T-cell (primary cell): Measurements from ENCODE around the gene NTNG2. TPM values are rescaled to one million over a fixed set of nuclear protein-coding genes. Genes with fewer than 3 reads are reported as not detected.

Experiments used
- ATAC-seq, 4 experiments: fragments of 200-7000 bp in 3 of 4; fragments of 150-1000 bp in 1 of 4; cut with Tn5 transposase; replicated peaks in 1 of 4; 1 replicate in 3 of 4; 2 replicates in 1 of 4; pipeline ENCODE4 v1.10.0; 2021; ENCODE audit warnings: moderate library complexity in 3 of 4, mild to moderate bottlenecking in 2 of 4, moderate number of reproducible peaks in 1 of 4
- CTCF ChIA-PET, 2 donors: fragments of 300-600 bp; sonication (Branson Sonifier 250); formaldehyde crosslinking; loops; one replicate each; lab custom pipeline; 2022; ENCODE audit warnings: antibody characterized with exemption in 2 of 2; lab: Charles Lee
- POLR2A ChIA-PET, 2 donors: fragments of 300-600 bp; sonication (Branson Sonifier 250); formaldehyde crosslinking; loops; one replicate each; lab custom pipeline; 2022; ENCODE audit warnings: antibody characterized with exemption in 2 of 2; lab: Charles Lee
- DNase-seq, 35 experiments: peaks; one replicate each; pipeline versions ENCODE4 v3.0.0 to v3.0.0-alpha.2; 2013 to 2023
- H3K27ac ChIP-seq: one replicate; pipeline ENCODE4 v1.5.1; 2013; ENCODE audit warnings: low read length
- H3K27me3 ChIP-seq, 2 experiments: replicated peaks in 1 of 2; 1 replicate in 1 of 2; 2 replicates in 1 of 2; pipeline versions ENCODE4 v1.6.1 to v1.7.0; 2013; ENCODE audit warnings: low read length in 1 of 2, mixed read lengths in 1 of 2; ENCODE audit not compliant: control insufficient read depth in 2 of 2, insufficient read depth in 2 of 2; ENCODE audit errors: extremely low read depth in 1 of 2
- H3K36me3 ChIP-seq, 2 donors: 1 replicate in 1 of 2; 2 replicates in 1 of 2; pipeline versions ENCODE4 v1.6.1 to v1.7.0; 2013; ENCODE audit warnings: low read length in 1 of 2; ENCODE audit not compliant: control insufficient read depth in 2 of 2, insufficient read depth in 1 of 2; ENCODE audit errors: extremely low read depth in 1 of 2
- H3K4me1 ChIP-seq, 2 experiments: 1 replicate in 1 of 2; 2 replicates in 1 of 2; pipeline versions ENCODE4 v1.6.1 to v1.7.0; 2013; ENCODE audit warnings: low read length in 2 of 2, mixed read lengths in 1 of 2; ENCODE audit not compliant: insufficient read depth in 2 of 2, control insufficient read depth in 1 of 2; ENCODE audit errors: extremely low read depth in 1 of 2
- H3K4me3 ChIP-seq, 2 donors: 1 replicate in 1 of 2; 2 replicates in 1 of 2; pipeline versions ENCODE4 v1.5.1 to v1.7.0; 2013; ENCODE audit warnings: mild to moderate bottlenecking in 2 of 2, low read length in 1 of 2, moderate library complexity in 1 of 2; ENCODE audit not compliant: control insufficient read depth in 1 of 2; ENCODE audit errors: extremely low read depth in 1 of 2
- H3K9me3 ChIP-seq: 2 replicates; pipeline ENCODE4 v1.7.0; 2013
- H3K27ac Mint-ChIP-seq, 2 donors: one replicate each; pipeline ENCODE4 v1.8.0; 2020 to 2021; ENCODE audit warnings: mild to moderate bottlenecking in 2 of 2, mixed read lengths in 2 of 2
- H3K27me3 Mint-ChIP-seq, 2 donors: one replicate each; pipeline ENCODE4 v1.8.0; 2021 to 2022; ENCODE audit warnings: mixed read lengths in 2 of 2
- H3K36me3 Mint-ChIP-seq: one replicate; pipeline ENCODE4 v1.8.0; 2021; ENCODE audit warnings: mixed read lengths
- H3K4me1 Mint-ChIP-seq, 3 donors: one replicate each; pipeline ENCODE4 v1.8.0; 2020 to 2022; ENCODE audit warnings: mixed read lengths in 3 of 3, mild to moderate bottlenecking in 1 of 3
- H3K4me3 Mint-ChIP-seq, 3 donors: one replicate each; pipeline ENCODE4 v1.8.0; 2020 to 2022; ENCODE audit warnings: mild to moderate bottlenecking in 3 of 3, mixed read lengths in 3 of 3, moderate library complexity in 3 of 3
- H3K9me3 Mint-ChIP-seq, 3 donors: one replicate each; pipeline ENCODE4 v1.8.0; 2020 to 2022; ENCODE audit warnings: mixed read lengths in 3 of 3
- WGBS: methylation state at CpG from one replicate; pipeline ENCODE4 v1.1.5; 2013; ENCODE audit warnings: missing lambda C conversion rate; ENCODE audit not compliant: insufficient coverage; 5-methylcytosine and 5-hydroxymethylcytosine counted together
- total RNA-seq, 35 experiments: library from RNA in 6 of 35; stranded (reverse) in 6 of 35; fragments of 120-200 nt in 1 of 35; gene quantifications; one replicate each; pipeline versions ENCODE4 v1.2.1 to v1.2.4 and lab custom pipeline; 2013 to 2026

NTNG2 gene
- total RNA-seq, 5 donors from 2014 or later (not counting 1 experiment from before 2014, with no cell fraction given) = 4.8 to 14.1 (median 7.8) TPM

GRCh38 chr9:132238026-132238972 lies 76.4 kb downstream of the NTNG2 start:
- Mint-ChIP-seq H3K27ac (no peak overlapping the region), H3K36me3 (no peaks in the 10 kb centered on the region), H3K4me3 (no peak overlapping the region), H3K4me1 (peaks cover 8 to 18% (median 13%) of the 10 kb centered on the region in 3 donors), H3K9me3 (no peaks in the 10 kb centered on the region), H3K27me3 (peaks cover 0 to 3% of the 10 kb centered on the region in 2 donors)
- POLR2A ChIA-PET = no interaction called here
- no peaks in the 10 kb centered on the region for H3K36me3 ChIP-seq
- DNase-seq = no peak
- no peak overlapping the region for H3K27ac ChIP-seq
- CTCF ChIA-PET = interaction anchor here in 1 of 2 donors (0.8 kb wide), 1 partner anchor 72 kb away, joined by 3 read pairs; no protein-coding TSS in a partner anchor
- H3K4me1 ChIP-seq = peaks cover 0 to 36% of the 10 kb centered on the region in 2 experiments
- no peaks in the 10 kb centered on the region for H3K9me3 ChIP-seq
- no peak overlapping the region for H3K4me3 ChIP-seq
- no peak for ATAC-seq
- WGBS = 77% methylated on average over 13 of the region's 22 CpGs
- H3K27me3 ChIP-seq = peaks cover 0 to 20% of the 10 kb centered on the region in 2 experiments

- H3K4me3 ChIP-seq = no peak overlapping the region
- ATAC-seq (no peak), DNase-seq (no peak)
- Mint-ChIP-seq H3K27ac (no peak overlapping the region), H3K36me3 (no peaks in the 10 kb centered on the region), H3K4me1 (peaks cover 8 to 18% (median 16%) of the 10 kb centered on the region in 3 donors), H3K4me3 (peak overlapping the region in 1 of 3 donors; percentile 28), H3K27me3 (peaks cover 0 to 3% of the 10 kb centered on the region in 2 donors), H3K9me3 (no peaks in the 10 kb centered on the region)
- 84% methylated on average over 19 of the region's 19 CpGs for WGBS
- POLR2A ChIA-PET = no interaction called here
- peaks cover 0 to 36% of the 10 kb centered on the region in 2 experiments for H3K4me1 ChIP-seq
- no peaks in the 10 kb centered on the region for H3K36me3 ChIP-seq
- H3K27me3 ChIP-seq = peaks cover 0 to 19% of the 10 kb centered on the region in 2 experiments
- H3K27ac ChIP-seq = no peak overlapping the region
- CTCF ChIA-PET = interaction anchor here in 1 of 2 donors (0.8 kb wide), 2 partner anchors 70 to 72 kb away, joined by 3 read pairs; no protein-coding TSS in a partner anchor
- no peaks in the 10 kb centered on the region for H3K9me3 ChIP-seq
Observed at GRCh38 chr9:132238992-132239391, 77.1 kb downstream of the NTNG2 start.

GRCh38 chr9:132239518-132239917 lies 77.7 kb downstream of the NTNG2 start:
- Mint-ChIP-seq H3K4me1 (peaks cover 8 to 18% (median 16%) of the 10 kb centered on the region in 3 donors), H3K27me3 (peaks cover 0 to 5% of the 10 kb centered on the region in 2 donors), H3K36me3 (no peaks in the 10 kb centered on the region), H3K4me3 (no peak overlapping the region), H3K9me3 (no peaks in the 10 kb centered on the region), H3K27ac (no peak overlapping the region)
- peaks cover 0 to 19% of the 10 kb centered on the region in 2 experiments for H3K27me3 ChIP-seq
- H3K9me3 ChIP-seq = no peaks in the 10 kb centered on the region
- no peak overlapping the region for H3K27ac ChIP-seq
- ATAC-seq (no peak), DNase-seq (no peak)
- no peak overlapping the region for H3K4me3 ChIP-seq
- ChIA-PET POLR2A (no interaction called here), CTCF (interaction anchor here in 1 of 2 donors (0.5 to 0.8 kb wide), 2 partner anchors 71 to 1096 kb away, joined by 3 read pairs; no protein-coding TSS in a partner anchor)
- H3K36me3 ChIP-seq = no peaks in the 10 kb centered on the region
- H3K4me1 ChIP-seq = peaks cover 0 to 36% of the 10 kb centered on the region in 2 experiments
- 5% methylated on average over 3 of the region's 3 CpGs for WGBS

DNA sequence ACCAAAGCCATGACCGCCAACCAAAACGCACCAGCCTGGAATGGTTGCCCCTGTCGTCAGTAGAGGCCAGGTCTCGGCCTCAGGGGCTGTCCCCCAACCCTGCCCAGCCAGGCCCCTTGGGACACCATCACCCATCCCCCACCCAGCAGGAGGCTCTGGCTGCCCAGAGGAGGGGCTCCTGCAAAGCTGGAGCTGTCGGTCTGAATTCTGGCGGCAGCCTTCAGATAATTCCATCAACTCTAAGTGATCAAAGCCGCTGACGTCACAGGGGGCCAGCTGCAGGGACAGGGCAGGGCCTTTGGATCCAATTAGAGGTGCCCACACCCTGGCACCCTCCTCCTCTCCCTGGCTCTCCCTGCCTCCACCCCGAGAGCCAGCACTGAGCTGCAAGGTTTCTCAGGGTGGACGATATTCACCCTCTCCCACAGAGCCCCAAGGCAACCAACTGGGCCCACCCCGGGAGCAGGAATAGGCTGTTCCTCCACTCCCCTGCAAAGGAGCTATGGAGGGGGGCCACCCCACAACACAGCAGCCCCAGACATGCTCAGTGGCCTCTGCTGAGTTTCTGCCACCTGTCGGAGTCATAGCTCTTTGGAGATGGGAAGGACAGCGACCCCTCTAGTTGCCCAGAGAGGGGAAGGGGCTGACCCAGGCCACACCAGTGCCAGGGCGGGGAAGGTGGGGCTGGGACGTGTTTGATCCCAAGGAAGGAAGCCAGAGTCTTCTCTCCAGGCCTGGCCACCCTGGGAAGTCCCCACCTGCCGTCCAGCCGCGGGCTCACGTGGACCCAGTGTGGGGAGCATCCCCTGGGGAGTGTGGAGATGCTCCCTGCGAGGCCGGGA lies 78.4 kb downstream of the NTNG2 start:
- no peaks in the 10 kb centered on the region for H3K9me3 Mint-ChIP-seq
- ATAC-seq (no peak), DNase-seq (peak in 1 of 35 experiments; percentile 7)
- ChIA-PET CTCF (interaction anchor here in 1 of 2 donors (0.5 kb wide), 1 partner anchor 1097 kb away, joined by 3 read pairs; no protein-coding TSS in a partner anchor), POLR2A (no interaction called here)
- H3K36me3 Mint-ChIP-seq = no peaks in the 10 kb centered on the region
- H3K4me3 Mint-ChIP-seq = peak overlapping the region; percentile 24 to 95 (median 94)
- Histone ChIP-seq H3K36me3 (no peaks in the 10 kb centered on the region), H3K9me3 (no peaks in the 10 kb centered on the region), H3K4me3 (peak overlapping the region; percentile 40 to 41), H3K27ac (peak overlapping the region; percentile 61), H3K4me1 (peaks cover 0 to 36% of the 10 kb centered on the region in 2 experiments), H3K27me3 (peaks cover 0 to 26% of the 10 kb centered on the region in 2 experiments)
- peaks cover 8 to 18% (median 16%) of the 10 kb centered on the region in 3 donors for H3K4me1 Mint-ChIP-seq
- 64% methylated on average over 17 of the region's 21 CpGs for WGBS
- peaks cover 0 to 4% of the 10 kb centered on the region in 2 donors for H3K27me3 Mint-ChIP-seq
- peak overlapping the region in 1 of 2 donors; percentile 52 for H3K27ac Mint-ChIP-seq

DNA sequence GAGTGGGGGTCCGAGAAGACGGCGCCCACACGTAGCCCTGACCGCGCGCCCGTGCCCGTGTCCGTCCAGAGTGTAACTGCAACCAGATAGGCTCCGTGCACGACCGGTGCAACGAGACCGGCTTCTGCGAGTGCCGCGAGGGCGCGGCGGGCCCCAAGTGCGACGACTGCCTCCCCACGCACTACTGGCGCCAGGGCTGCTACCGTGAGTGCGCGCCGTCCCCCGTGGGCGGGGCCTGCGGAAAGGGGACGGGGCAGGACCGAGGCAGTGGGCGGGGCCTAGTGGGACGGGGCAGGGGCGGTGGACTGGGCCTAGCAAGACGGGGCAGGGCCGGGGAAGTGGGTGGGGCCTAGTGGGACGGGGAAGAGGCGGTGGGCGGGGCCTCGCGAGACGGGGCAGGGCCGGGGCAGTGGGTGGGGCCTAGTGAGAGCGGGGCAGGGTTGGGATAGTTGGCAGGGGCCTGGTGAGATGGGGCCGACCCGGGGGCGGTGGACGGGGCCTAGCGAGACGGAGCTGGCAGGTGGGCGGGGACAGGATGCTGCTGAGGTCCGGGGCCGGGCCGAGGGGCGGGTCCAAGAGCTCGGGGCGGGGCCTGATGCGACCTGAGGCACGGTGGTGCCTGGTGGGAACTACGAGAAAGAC lies 79.1 kb downstream of the NTNG2 start:
- H3K4me1 Mint-ChIP-seq = peaks cover 8 to 18% (median 16%) of the 10 kb centered on the region in 3 donors
- H3K27me3 Mint-ChIP-seq = peaks cover 0 to 6% of the 10 kb centered on the region in 2 donors
- no peaks in the 10 kb centered on the region for H3K36me3 Mint-ChIP-seq
- peak overlapping the region; percentile 73 to 74 for H3K4me3 ChIP-seq
- peak overlapping the region; percentile 61 for H3K27ac ChIP-seq
- ChIA-PET CTCF (interaction anchor here (0.6 to 1.2 kb wide), 9 partner anchors 12 to 1193 kb away, joined by 3 to 9 read pairs (median 4); partner anchors contain the start of gene MED27 (in 1 of the 2)), POLR2A (no interaction called here)
- no peaks in the 10 kb centered on the region for H3K9me3 ChIP-seq
- DNase-seq (peak; percentile 98 to 100 (median 99)), ATAC-seq (peak; percentile 89 to 92 (median 91))
- peaks cover 0 to 36% of the 10 kb centered on the region in 2 experiments for H3K4me1 ChIP-seq
- H3K27me3 ChIP-seq = peaks cover 0 to 30% of the 10 kb centered on the region in 2 experiments
- H3K9me3 Mint-ChIP-seq = no peaks in the 10 kb centered on the region
- peak overlapping the region; percentile 84 to 96 for H3K27ac Mint-ChIP-seq
- peak overlapping the region; percentile 94 to 96 (median 95) for H3K4me3 Mint-ChIP-seq
- 6% methylated on average over 63 of the region's 63 CpGs for WGBS
- no peaks in the 10 kb centered on the region for H3K36me3 ChIP-seq
